Colonic mucosa (tissue), 4 donors: Measurements from ENCODE around the gene INMT. TPM values are rescaled to one million over a fixed set of nuclear protein-coding genes. Genes with fewer than 3 reads are reported as not detected.
A peak's percentile ranks its signal among the peaks of the same experiment; 100 is the strongest.

ENCODE experiments used
- DNase-seq: peaks from one replicate; pipeline ENCODE4 v3.0.0-alpha.2; 2020
- H3K27ac ChIP-seq: fragments of 200-600 bp; one replicate; pipeline ENCODE4 v1.8.0; 2021
- H3K27me3 ChIP-seq: fragments of 200-600 bp; one replicate; pipeline ENCODE4 v1.8.0; 2021
- H3K36me3 ChIP-seq: fragments of 200-600 bp; one replicate; pipeline ENCODE4 v1.8.0; 2021
- H3K4me1 ChIP-seq: fragments of 200-600 bp; one replicate; pipeline ENCODE4 v1.8.0; 2021; ENCODE audit warnings: mild to moderate bottlenecking
- H3K4me3 ChIP-seq: fragments of 200-600 bp; one replicate; pipeline ENCODE4 v1.8.0; 2021
- H3K9ac ChIP-seq, 2 donors: one replicate each; pipeline ENCODE4 v1.7.0; 2013; ENCODE audit warnings: control low read depth in 2 of 2, low read depth in 2 of 2, low read length in 2 of 2
- H3K9me3 ChIP-seq: fragments of 200-600 bp; one replicate; pipeline ENCODE4 v1.8.0; 2021
- CTCF ChIP-seq: fragments of 200-600 bp; IDR thresholded peaks from one replicate; pipeline ENCODE4 v1.8.0; 2022; ENCODE audit warnings: antibody characterized with exemption, mild to moderate bottlenecking
- intact Hi-C: fragments of 100-400 bp; cut with DNase I; formaldehyde crosslinking; loops from one replicate; pipeline ENCODE4 v1.14.1; 2022
- total RNA-seq, 2 donors: library from RNA; stranded (reverse); fragmentation: NEBNext Ultra II Directional in 1 of 2; extraction: Animal tissue kit (Norgen Biotek cat#: 25700) in 1 of 2; gene quantifications; one replicate each; pipeline ENCODE4 v1.2.1, GENCODE V29; 2021
- donor health status: healthy.
- donor health status: DM: no; HTN: no; CAD: no.
- donor health status: DM: no; HTN: no; CAD: no.

INMT gene
- total RNA-seq, 2 donors from 2014 or later: 2.3 to 6.0 TPM

DNA sequence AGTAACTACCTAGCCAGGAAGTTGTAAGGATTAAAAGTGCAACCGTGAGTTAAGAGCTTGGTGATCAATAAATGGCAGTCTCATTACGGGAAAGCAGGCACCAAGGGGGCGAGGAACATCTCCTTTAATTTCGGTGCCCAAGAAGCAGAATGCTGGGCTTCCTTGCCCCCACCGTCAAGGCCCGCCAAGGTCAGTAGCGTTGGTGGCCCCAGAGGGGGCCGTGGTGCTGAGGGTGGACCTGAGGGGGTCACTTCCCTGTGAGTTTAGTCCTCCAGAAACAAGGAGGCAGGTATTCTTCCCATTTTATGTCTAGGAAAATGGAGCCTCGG is 18.9 kb downstream of the INMT start:
- Histone ChIP-seq H3K9me3 (no peaks in the 10 kb centered on the region), H3K4me1 (no peaks in the 10 kb centered on the region), H3K9ac (peak overlapping the region; percentile 77 to 79), H3K27me3 (no peaks in the 10 kb centered on the region), H3K36me3 (no peaks in the 10 kb centered on the region), H3K27ac (peak overlapping the region; percentile 52), H3K4me3 (peak overlapping the region; percentile 64)
- no peak for TF ChIP-seq CTCF
- intact Hi-C loops: no loop called here
- no peak for DNase-seq

- peak within 1 kb of the TSS; percentile 77 to 79 for H3K9ac ChIP-seq
- intact Hi-C loops: no loop called here
- peak within 1 kb of the TSS; percentile 64 for H3K4me3 ChIP-seq
- no peak for TF ChIP-seq CTCF
- no peaks in the 10 kb centered on the region for H3K4me1 ChIP-seq
- DNase-seq: peak; percentile 83
- no peaks in the 10 kb centered on the region for H3K27me3 ChIP-seq
- no peaks in the 10 kb centered on the region for H3K36me3 ChIP-seq
- H3K9me3 ChIP-seq: no peaks in the 10 kb centered on the region
- peak within 1 kb of the TSS; percentile 52 for H3K27ac ChIP-seq
Measured at GRCh38 chr7:30771174-30771879, 19.4 kb downstream of the INMT start, which contains the start of gene MINDY4. MINDY4 (plus strand) TSS chr7:30771417; CDS start chr7:30771494, 77 bp downstream.

- intact Hi-C loops: no loop called here
- no peaks in the 10 kb centered on the region for H3K9me3 ChIP-seq
- H3K9ac ChIP-seq: peak overlapping the region; percentile 77 to 79
- peak overlapping the region; percentile 64 for H3K4me3 ChIP-seq
- no peaks in the 10 kb centered on the region for H3K4me1 ChIP-seq
- no peaks in the 10 kb centered on the region for H3K36me3 ChIP-seq
- H3K27me3 ChIP-seq: no peaks in the 10 kb centered on the region
- peak; percentile 33 for DNase-seq
- TF ChIP-seq CTCF: no peak
- H3K27ac ChIP-seq: peak overlapping the region; percentile 52
Measured at GRCh38 chr7:30771880-30772425, 20.0 kb downstream of the INMT start.

GRCh38 chr7:30772984-30773383 is 21.0 kb downstream of the INMT start:
- Histone ChIP-seq H3K4me1 (no peaks in the 10 kb centered on the region), H3K9me3 (no peaks in the 10 kb centered on the region), H3K4me3 (no peak overlapping the region), H3K36me3 (no peaks in the 10 kb centered on the region), H3K27ac (no peak overlapping the region), H3K27me3 (no peaks in the 10 kb centered on the region), H3K9ac (no peak overlapping the region)
- intact Hi-C loops: no loop called here
- no peak for TF ChIP-seq CTCF
- DNase-seq: no peak

- Histone ChIP-seq H3K4me3 (no peak overlapping the region), H3K4me1 (no peaks in the 10 kb centered on the region), H3K27ac (no peak overlapping the region), H3K27me3 (no peaks in the 10 kb centered on the region), H3K9ac (no peak overlapping the region), H3K9me3 (no peaks in the 10 kb centered on the region), H3K36me3 (no peaks in the 10 kb centered on the region)
- no peak for TF ChIP-seq CTCF
- intact Hi-C loops: no loop called here
- no peak for DNase-seq
Measured at GRCh38 chr7:30775992-30776391, 24.1 kb downstream of the INMT start.
